GM12873 (cell line): ENCODE measurements around the gene UBE2F.

Experiments used
- TF ChIP-seq, protein P1 (sequence below): IDR thresholded peaks from 2 replicates; pipeline ENCODE4 v1.5.1; 2012; ENCODE audit warnings: low read depth, mild to moderate bottlenecking, moderate library complexity, low read length, control low read depth; ENCODE audit not compliant: insufficient read depth; ENCODE audit errors: missing control alignments

The UBE2F gene

DNA sequence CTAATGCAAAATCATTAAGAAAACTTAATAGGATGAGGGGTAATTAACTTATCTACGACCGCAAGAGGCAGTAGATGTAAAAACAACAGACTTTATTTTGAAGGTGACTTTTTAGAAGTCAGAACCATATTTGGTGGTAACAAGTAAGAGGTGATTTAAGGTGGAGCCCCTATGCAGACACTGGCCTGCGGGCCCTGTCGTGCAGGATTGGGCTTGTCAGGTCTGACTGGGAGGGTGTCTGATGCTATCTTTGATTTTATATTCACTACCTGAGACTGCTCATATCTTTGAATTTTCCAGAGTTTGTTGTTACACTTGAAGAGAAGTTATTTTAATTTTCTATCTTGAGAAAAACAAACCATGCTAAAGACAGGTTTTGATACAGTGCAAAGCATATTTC, 64.9 kb downstream of the UBE2F start:
- TF ChIP-seq, protein P1, sequence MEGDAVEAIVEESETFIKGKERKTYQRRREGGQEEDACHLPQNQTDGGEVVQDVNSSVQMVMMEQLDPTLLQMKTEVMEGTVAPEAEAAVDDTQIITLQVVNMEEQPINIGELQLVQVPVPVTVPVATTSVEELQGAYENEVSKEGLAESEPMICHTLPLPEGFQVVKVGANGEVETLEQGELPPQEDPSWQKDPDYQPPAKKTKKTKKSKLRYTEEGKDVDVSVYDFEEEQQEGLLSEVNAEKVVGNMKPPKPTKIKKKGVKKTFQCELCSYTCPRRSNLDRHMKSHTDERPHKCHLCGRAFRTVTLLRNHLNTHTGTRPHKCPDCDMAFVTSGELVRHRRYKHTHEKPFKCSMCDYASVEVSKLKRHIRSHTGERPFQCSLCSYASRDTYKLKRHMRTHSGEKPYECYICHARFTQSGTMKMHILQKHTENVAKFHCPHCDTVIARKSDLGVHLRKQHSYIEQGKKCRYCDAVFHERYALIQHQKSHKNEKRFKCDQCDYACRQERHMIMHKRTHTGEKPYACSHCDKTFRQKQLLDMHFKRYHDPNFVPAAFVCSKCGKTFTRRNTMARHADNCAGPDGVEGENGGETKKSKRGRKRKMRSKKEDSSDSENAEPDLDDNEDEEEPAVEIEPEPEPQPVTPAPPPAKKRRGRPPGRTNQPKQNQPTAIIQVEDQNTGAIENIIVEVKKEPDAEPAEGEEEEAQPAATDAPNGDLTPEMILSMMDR: no peak

DNA sequence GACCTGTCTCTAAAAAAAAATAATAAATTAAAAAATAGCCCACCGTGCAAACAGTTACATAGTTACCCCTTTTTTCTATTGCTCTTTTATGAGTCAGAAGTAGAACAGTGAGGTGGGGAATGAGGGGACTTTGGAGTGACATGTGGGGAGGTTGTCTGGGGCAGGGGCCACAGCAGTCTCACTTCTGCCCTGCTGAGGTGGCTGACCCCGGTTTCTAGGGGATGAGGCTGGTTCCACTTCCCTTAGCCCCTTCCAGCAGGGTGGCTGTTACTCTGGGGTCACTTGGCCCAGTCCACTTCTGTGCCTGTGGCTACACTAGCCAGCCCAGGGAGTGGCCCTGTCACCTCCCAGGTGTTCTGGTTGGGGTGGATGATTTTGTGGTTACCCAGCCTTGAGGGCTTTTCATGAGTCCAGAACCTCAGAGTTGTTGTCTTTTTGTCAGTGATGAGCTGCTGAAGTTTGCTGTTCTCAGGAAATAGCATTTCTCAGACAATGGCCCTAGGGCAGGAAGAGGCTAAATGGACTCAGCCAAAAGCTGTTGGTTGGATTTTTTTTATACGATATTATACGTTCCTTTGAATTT, 66.0 kb downstream of the UBE2F start:
- TF ChIP-seq, protein P1: no peak

DNA sequence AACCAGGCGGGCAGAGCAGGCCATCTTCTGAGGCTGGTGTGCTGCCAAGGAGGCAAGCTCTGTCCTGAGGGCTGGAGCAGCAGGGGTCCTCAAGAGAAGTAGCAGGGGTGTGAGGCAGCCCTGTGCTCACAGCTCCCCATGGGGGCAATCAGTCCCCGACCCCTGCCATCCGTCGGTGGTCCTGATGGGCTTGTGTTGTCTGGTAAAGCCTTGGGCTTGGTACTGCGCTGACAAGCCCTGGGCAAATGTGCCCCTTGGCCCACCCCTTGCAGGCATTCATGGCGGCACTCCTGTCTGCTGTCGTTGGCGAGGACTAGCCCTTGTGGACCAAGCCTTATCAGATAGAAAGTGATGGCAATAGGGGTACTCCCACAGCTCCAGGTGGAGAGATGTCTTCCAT, 71.4 kb downstream of the UBE2F start:
- TF ChIP-seq, protein P1: no peak

DNA sequence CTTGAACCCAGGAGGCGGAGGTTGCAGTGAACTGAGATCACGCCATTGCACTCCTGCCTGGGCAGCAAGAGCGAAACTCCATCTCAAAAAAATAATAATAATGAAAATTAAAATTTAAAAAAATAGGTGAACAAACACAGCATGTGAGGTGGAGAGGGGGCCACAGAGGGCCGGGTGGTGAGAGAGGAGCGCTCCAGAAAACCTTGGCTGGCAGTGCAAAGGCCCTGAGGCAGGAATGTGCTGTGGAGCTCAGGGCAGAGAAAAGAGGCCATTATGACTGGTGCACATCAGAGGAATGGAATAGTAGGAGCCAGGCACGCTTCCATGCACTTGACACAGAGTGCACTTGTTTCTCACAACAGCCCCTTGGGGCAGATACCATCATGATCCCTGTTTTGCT, 72.3 kb downstream of the UBE2F start:
- TF ChIP-seq, protein P1: no peak

DNA sequence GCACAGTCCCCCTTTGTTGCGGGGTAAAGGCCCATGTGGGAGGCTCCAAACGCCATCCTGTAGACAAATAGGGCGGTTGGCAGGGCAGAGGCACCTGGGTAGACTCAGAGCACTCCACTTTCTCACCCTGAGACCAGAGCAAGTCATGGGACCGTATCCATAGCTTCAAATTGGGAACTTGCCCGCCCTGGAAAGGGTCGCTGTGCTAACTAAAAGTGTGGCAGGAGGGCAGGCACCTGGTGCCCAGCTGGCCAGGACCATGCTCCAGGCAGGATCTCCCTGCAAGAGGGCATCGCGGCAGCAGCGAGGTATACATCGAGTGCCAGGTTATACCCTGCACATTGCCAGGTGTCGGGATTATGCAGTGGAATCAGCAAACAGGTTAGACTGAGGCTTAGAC, 73.2 kb downstream of the UBE2F start:
- TF ChIP-seq, protein P1: no peak

DNA sequence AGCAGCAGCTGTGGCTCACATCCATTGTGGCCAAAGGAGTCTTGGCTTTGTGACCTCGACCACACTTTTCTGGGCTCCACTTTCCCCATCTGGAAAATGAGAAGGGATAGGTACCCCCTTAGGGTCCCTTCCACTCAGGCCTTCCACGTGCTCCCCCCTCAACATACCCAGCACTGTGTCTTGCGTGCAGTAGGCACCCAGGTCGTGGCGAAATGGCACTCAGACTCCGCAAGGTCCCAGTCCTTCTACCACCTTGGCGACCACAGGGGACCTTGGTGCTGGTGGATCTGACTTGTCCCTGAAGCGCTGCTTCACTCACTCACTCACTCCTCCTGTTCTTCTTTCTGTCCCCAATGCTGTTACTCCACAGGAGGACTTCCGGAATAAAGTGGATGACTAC, 74.1 kb downstream of the UBE2F start:
- TF ChIP-seq, protein P1: no peak

DNA sequence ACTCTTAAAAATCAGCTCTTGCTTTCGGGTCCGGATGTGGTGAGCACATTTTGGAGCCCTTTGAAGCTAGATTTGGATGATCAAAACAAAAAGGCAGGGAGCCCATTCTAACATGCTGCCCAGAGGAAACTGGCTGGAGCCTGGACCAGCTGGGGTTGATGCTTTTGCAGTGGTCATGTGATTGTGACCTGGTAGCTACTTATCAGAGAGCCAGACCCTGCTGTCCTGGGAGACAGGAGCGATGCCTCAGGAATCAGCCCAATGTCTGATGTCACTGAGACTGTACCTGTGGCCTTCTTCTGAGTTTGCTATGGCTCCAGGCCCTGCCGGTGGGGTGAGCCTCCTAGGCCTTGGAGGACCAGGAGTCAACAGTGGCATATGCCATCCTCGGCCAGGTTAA, 75.3 kb downstream of the UBE2F start:
- TF ChIP-seq, protein P1: no peak
